IMR-90 (cell line): ENCODE measurements around the gene WLS. TPM values are rescaled to one million over a fixed set of nuclear protein-coding genes. Genes with fewer than 3 reads are reported as not detected.

Source experiments
- ATAC-seq: fragments of 200-7000 bp; cut with Tn5 transposase; 2 replicates; pipeline ENCODE4 v1.9.1; 2020; ENCODE audit warnings: low read depth, mild to moderate bottlenecking, moderate library complexity
- BruUV-seq: library from RNA; stranded (reverse); fragments of 400-500 nt; replicated peaks from 2 replicates; lab custom pipeline; 2021; lab: Mats Ljungman, UMichigan
- CTCF ChIA-PET: fragments of 300-600 bp; formaldehyde crosslinking; extraction: SDS; loops from one replicate; lab custom pipeline; 2021; ENCODE audit warnings: antibody characterized with exemption; lab: Yijun Ruan, JAX
- POLR2A ChIA-PET: fragments of 300-600 bp; sonication (Branson Sonifier 250); formaldehyde crosslinking; loops from one replicate; lab custom pipeline; 2022; ENCODE audit warnings: antibody characterized with exemption; ENCODE audit not compliant: unreplicated experiment; lab: Charles Lee
- DNase-seq: peaks from one replicate; pipeline ENCODE4 v3.0.0; 2013
- H2AFZ ChIP-seq: replicated peaks from 2 replicates; pipeline ENCODE3; 2013; ENCODE audit warnings: low read length, mild to moderate bottlenecking; ENCODE audit not compliant: poor library complexity
- H2AK5ac ChIP-seq: 2 replicates; pipeline ENCODE4 v1.6.1; 2013; ENCODE audit warnings: low read depth, low read length, inconsistent platforms
- H2AK9ac ChIP-seq: replicated peaks from 2 replicates; pipeline ENCODE3; 2013; ENCODE audit warnings: mild to moderate bottlenecking, low read depth, low read length, moderate library complexity; ENCODE audit not compliant: poor library complexity
- H2BK120ac ChIP-seq: 2 replicates; pipeline ENCODE4 v1.6.1; 2013; ENCODE audit warnings: low read depth, low read length, inconsistent platforms
- H2BK15ac ChIP-seq: 3 replicates; pipeline ENCODE4 v1.6.1; 2013; ENCODE audit warnings: low read depth, low read length, inconsistent platforms
- H2BK20ac ChIP-seq: 2 replicates; pipeline ENCODE4 v1.6.1; 2013; ENCODE audit warnings: low read depth, mild to moderate bottlenecking, inconsistent platforms, low read length, moderate library complexity
- H2BK5ac ChIP-seq: 2 replicates; pipeline ENCODE4 v1.6.1; 2013; ENCODE audit warnings: mild to moderate bottlenecking, low read depth, low read length, inconsistent platforms; ENCODE audit not compliant: poor library complexity, severe bottlenecking
- H3K14ac ChIP-seq: replicated peaks from 2 replicates; pipeline ENCODE4 v1.6.1; 2013; ENCODE audit warnings: low read depth, low read length, inconsistent platforms
- H3K18ac ChIP-seq: 2 replicates; pipeline ENCODE4 v1.6.1; 2013; ENCODE audit warnings: low read depth, low read length, control low read depth
- H3K23ac ChIP-seq: 2 replicates; pipeline ENCODE4 v1.6.1; 2013; ENCODE audit warnings: low read depth, low read length, inconsistent platforms
- H3K27ac ChIP-seq: 2 replicates; pipeline ENCODE4 v1.5.1; 2013; ENCODE audit warnings: mild to moderate bottlenecking, control low read depth, low read length; ENCODE audit not compliant: insufficient read depth
- H3K27me3 ChIP-seq: 2 replicates; pipeline ENCODE4 v1.6.1; 2013; ENCODE audit warnings: low read length; ENCODE audit not compliant: control insufficient read depth, insufficient read depth
- H3K36me3 ChIP-seq: 2 replicates; pipeline ENCODE4 v1.6.1; 2013; ENCODE audit warnings: low read length, mixed read lengths; ENCODE audit not compliant: control insufficient read depth, insufficient read depth
- H3K4ac ChIP-seq: 2 replicates; pipeline ENCODE4 v1.6.1; 2013; ENCODE audit warnings: low read depth, low read length, inconsistent platforms
- H3K4me1 ChIP-seq: 2 replicates; pipeline ENCODE4 v1.6.1; 2013; ENCODE audit warnings: low read length, mixed read lengths; ENCODE audit not compliant: control insufficient read depth, insufficient read depth
- H3K4me2 ChIP-seq: 2 replicates; pipeline ENCODE4 v1.6.1; 2013; ENCODE audit warnings: low read depth, mild to moderate bottlenecking, control low read depth, low read length, moderate library complexity
- H3K4me3 ChIP-seq: 2 replicates; pipeline ENCODE4 v1.5.1; 2013; ENCODE audit warnings: low read depth, mild to moderate bottlenecking, control low read depth, low read length, moderate library complexity; ENCODE audit not compliant: insufficient read depth
- H3K56ac ChIP-seq: 2 replicates; pipeline ENCODE4 v1.6.1; 2013; ENCODE audit warnings: low read length, inconsistent platforms; ENCODE audit not compliant: insufficient read depth; ENCODE audit errors: extremely low read depth
- H3K79me1 ChIP-seq, 2 experiments: 2 replicates each; pipeline ENCODE4 v1.6.1; 2013; ENCODE audit warnings: low read length in 2 of 2, inconsistent platforms in 1 of 2, low read depth in 1 of 2
- H3K9ac ChIP-seq: 2 replicates; pipeline ENCODE4 v1.6.1; 2013; ENCODE audit warnings: low read depth, low read length, control low read depth
- H3K9me1 ChIP-seq: 2 replicates; pipeline ENCODE4 v1.6.1; 2013; ENCODE audit warnings: low read length, inconsistent platforms; ENCODE audit not compliant: insufficient read depth
- H3K9me3 ChIP-seq: 2 replicates; pipeline ENCODE4 v1.6.1; 2013; ENCODE audit warnings: low read length; ENCODE audit not compliant: control insufficient read depth, insufficient read depth
- H4K20me1 ChIP-seq: 2 replicates; pipeline ENCODE4 v1.6.1; 2013; ENCODE audit warnings: low read length, inconsistent platforms; ENCODE audit not compliant: insufficient read depth
- H4K5ac ChIP-seq: 2 replicates; pipeline ENCODE4 v1.6.1; 2013; ENCODE audit warnings: mild to moderate bottlenecking, low read depth, low read length, control low read depth
- H4K8ac ChIP-seq, 2 experiments: 2 replicates each; pipeline ENCODE4 v1.6.1; 2013; ENCODE audit warnings: low read depth in 2 of 2, low read length in 2 of 2, control low read depth in 1 of 2, inconsistent platforms in 1 of 2
- H4K91ac ChIP-seq: 2 replicates; pipeline ENCODE4 v1.6.1; 2013; ENCODE audit warnings: low read depth, low read length, inconsistent platforms; ENCODE audit not compliant: insufficient read depth
- BHLHE40 ChIP-seq: fragments of 150-350 bp; IDR thresholded peaks from 2 replicates; pipeline ENCODE4 v1.6.1; 2016; ENCODE audit warnings: mild to moderate bottlenecking, low read depth, low read length
- MAFK ChIP-seq: IDR thresholded peaks from 2 replicates; pipeline ENCODE4 v1.6.1; 2012; ENCODE audit warnings: low read depth, low read length, improper control_type of control experiment
- NFE2L2 ChIP-seq: fragments of 150-350 bp; IDR thresholded peaks from 2 replicates; pipeline ENCODE4 v1.6.1; 2016; ENCODE audit warnings: low read depth, mild to moderate bottlenecking, low read length
- POLR2A ChIP-seq: IDR thresholded peaks from 2 replicates; pipeline ENCODE4 v1.6.1; 2012; ENCODE audit warnings: mild to moderate bottlenecking, low read depth, low read length
- RCOR1 ChIP-seq: IDR thresholded peaks from 2 replicates; pipeline ENCODE4 v1.6.1; 2012; ENCODE audit warnings: mild to moderate bottlenecking, low read length, improper control_type of control experiment; ENCODE audit not compliant: insufficient replicate concordance
- WGBS, 2 experiments: methylation state at CpG; one replicate each; pipeline versions ENCODE4 v1.1.5 to v1.1.7; 2013; ENCODE audit warnings: missing lambda C conversion rate in 2 of 2; ENCODE audit not compliant: insufficient read length in 1 of 2; ENCODE audit errors: extremely low coverage in 2 of 2; 5-methylcytosine and 5-hydroxymethylcytosine counted together
- dilution Hi-C: fragments of 300-500 bp; cut with HindIII; formaldehyde crosslinking; loops from one replicate; pipeline ENCODE4 v1.14.3; 2018; ENCODE audit warnings: low sequenced_read_pairs; ENCODE audit not compliant: unreplicated experiment
- in situ Hi-C: fragments of 300-500 bp; cut with MboI; formaldehyde crosslinking; loops from 3 replicates; pipeline ENCODE4 v1.14.3; 2019; ENCODE audit warnings: low sequenced_read_pairs, inconsistent platforms, mixed read lengths
- intact Hi-C: fragments of 100-400 bp; cut with micrococcal nuclease; formaldehyde crosslinking; loops from 2 replicates; pipeline ENCODE4 v1.10.0; 2022
- polyA plus RNA-seq, 3 experiments: library from polyadenylated mRNA; depleted of rRNA; stranded (reverse); fragments of >200 nt; gene quantifications; 2 replicates each; pipeline ENCODE4 v1.2.3, GENCODE V29; 2012; ENCODE audit warnings: low replicate concordance in 1 of 3
- total RNA-seq: library from RNA; depleted of rRNA; stranded (reverse); fragments of >200 nt; gene quantifications from 2 replicates; pipeline ENCODE4 v1.2.3, GENCODE V29; 2012
- TF ChIP-seq, protein P1 (sequence below): conservative IDR thresholded peaks from 2 replicates; pipeline ENCODE4 v1.5.1; 2012; ENCODE audit warnings: mild to moderate bottlenecking, low read depth, low read length, improper control_type of control experiment
- TF ChIP-seq, protein P2 (sequence below): fragments of 150-350 bp; IDR thresholded peaks from 2 replicates; pipeline ENCODE4 v1.6.1; 2017; ENCODE audit warnings: mild to moderate bottlenecking, antibody characterized with exemption, low read length, low read depth
- TF ChIP-seq, protein P3 (sequence below): fragments of 150-350 bp; IDR thresholded peaks from 2 replicates; pipeline ENCODE4 v1.6.1; 2016; ENCODE audit warnings: low read depth, mild to moderate bottlenecking, low read length, moderate library complexity, borderline replicate concordance

Gene WLS
- total and polyA plus RNA-seq, 2 of the 4 experiments (the other 2 are of a cell fraction), result 152 to 157 TPM

DNA sequence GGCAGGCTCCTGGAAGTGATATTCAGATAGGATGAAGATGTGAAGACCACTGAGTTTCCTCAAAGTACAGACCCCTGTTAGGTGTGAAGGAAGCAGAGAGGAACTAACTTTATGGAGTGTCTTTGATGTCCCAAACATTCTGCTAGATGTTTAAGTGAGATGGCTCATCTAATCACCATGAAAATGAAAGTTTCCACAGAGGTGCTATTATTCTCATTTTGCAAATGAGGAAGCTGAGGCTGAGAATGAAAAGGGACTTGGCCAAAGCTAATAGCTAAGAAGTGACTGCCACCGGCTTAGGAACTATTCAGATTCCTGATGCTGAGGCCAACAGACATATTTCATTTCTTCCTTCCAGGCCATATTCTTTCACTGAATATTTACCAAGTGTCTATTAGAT, 45.9 kb upstream of the WLS start:
- H3K56ac ChIP-seq, result no peak overlapping the region
- no peak overlapping the region for H2BK20ac ChIP-seq
- H2BK15ac ChIP-seq, result no peak overlapping the region
- DNase-seq (no peak), ATAC-seq (no peak)
- no CpG with 5 or more reads among the region's 1 CpG for WGBS, 2 experiments
- H3K14ac ChIP-seq, result no peak overlapping the region
- intact Hi-C loops (no loop called here), in situ Hi-C loops (no loop called here), dilution Hi-C loops (no loop called here)
- no peak overlapping the region for H2AK5ac ChIP-seq
- no peak overlapping the region for H4K91ac ChIP-seq
- no peak overlapping the region for H3K23ac ChIP-seq
- H4K20me1 ChIP-seq, result no peaks in the 10 kb centered on the region
- no peak overlapping the region for H2BK120ac ChIP-seq
- BruUV-seq, result no TSS peak
- H3K27me3 ChIP-seq, result no peaks in the 10 kb centered on the region
- H3K27ac ChIP-seq, result no peak overlapping the region
- H2AK9ac ChIP-seq, result no peak overlapping the region
- H3K18ac ChIP-seq, result no peak overlapping the region
- H3K4me1 ChIP-seq, result no peaks in the 10 kb centered on the region
- no peak overlapping the region for H4K8ac ChIP-seq
- TF ChIP-seq, protein P1, sequence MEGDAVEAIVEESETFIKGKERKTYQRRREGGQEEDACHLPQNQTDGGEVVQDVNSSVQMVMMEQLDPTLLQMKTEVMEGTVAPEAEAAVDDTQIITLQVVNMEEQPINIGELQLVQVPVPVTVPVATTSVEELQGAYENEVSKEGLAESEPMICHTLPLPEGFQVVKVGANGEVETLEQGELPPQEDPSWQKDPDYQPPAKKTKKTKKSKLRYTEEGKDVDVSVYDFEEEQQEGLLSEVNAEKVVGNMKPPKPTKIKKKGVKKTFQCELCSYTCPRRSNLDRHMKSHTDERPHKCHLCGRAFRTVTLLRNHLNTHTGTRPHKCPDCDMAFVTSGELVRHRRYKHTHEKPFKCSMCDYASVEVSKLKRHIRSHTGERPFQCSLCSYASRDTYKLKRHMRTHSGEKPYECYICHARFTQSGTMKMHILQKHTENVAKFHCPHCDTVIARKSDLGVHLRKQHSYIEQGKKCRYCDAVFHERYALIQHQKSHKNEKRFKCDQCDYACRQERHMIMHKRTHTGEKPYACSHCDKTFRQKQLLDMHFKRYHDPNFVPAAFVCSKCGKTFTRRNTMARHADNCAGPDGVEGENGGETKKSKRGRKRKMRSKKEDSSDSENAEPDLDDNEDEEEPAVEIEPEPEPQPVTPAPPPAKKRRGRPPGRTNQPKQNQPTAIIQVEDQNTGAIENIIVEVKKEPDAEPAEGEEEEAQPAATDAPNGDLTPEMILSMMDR, result no peak
- TF ChIP-seq MAFK, result no peak
- TF ChIP-seq, protein P2, sequence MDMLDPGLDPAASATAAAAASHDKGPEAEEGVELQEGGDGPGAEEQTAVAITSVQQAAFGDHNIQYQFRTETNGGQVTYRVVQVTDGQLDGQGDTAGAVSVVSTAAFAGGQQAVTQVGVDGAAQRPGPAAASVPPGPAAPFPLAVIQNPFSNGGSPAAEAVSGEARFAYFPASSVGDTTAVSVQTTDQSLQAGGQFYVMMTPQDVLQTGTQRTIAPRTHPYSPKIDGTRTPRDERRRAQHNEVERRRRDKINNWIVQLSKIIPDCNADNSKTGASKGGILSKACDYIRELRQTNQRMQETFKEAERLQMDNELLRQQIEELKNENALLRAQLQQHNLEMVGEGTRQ, result no peak
- no peak for TF ChIP-seq BHLHE40
- TF ChIP-seq RCOR1, result no peak
- no peak for TF ChIP-seq POLR2A
- TF ChIP-seq, protein P3, sequence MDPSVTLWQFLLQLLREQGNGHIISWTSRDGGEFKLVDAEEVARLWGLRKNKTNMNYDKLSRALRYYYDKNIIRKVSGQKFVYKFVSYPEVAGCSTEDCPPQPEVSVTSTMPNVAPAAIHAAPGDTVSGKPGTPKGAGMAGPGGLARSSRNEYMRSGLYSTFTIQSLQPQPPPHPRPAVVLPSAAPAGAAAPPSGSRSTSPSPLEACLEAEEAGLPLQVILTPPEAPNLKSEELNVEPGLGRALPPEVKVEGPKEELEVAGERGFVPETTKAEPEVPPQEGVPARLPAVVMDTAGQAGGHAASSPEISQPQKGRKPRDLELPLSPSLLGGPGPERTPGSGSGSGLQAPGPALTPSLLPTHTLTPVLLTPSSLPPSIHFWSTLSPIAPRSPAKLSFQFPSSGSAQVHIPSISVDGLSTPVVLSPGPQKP, result no peak
- TF ChIP-seq NFE2L2, result no peak
- no peak overlapping the region for H4K5ac ChIP-seq
- no peaks in the 10 kb centered on the region for H3K79me1 ChIP-seq
- POLR2A ChIA-PET, result no interaction called here
- H3K9me3 ChIP-seq, result no peaks in the 10 kb centered on the region
- H3K4ac ChIP-seq, result no peak overlapping the region
- no peaks in the 10 kb centered on the region for H3K36me3 ChIP-seq
- no peak overlapping the region for H3K4me2 ChIP-seq
- CTCF ChIA-PET, result no interaction called here
- H3K9me1 ChIP-seq, result no peaks in the 10 kb centered on the region
- no peak overlapping the region for H2AFZ ChIP-seq
- no peak overlapping the region for H3K4me3 ChIP-seq
- no peak overlapping the region for H2BK5ac ChIP-seq
- no peak overlapping the region for H3K9ac ChIP-seq
